HG03097 (cell line): ENCODE measurements around the gene DUSP5.

Experiments
- ATAC-seq: cut with Tn5 transposase; IDR thresholded peaks from one replicate; pipeline ENCODE4 v1.9.1; 2021; ENCODE audit not compliant: unreplicated experiment, low FRiP score

Gene DUSP5

GRCh38 chr10:110535958-110536891 lies 38.5 kb downstream of the DUSP5 start:
- peak; percentile 83 for ATAC-seq

GRCh38 chr10:110539091-110539490 lies 41.4 kb downstream of the DUSP5 start:
- ATAC-seq: no peak

DNA sequence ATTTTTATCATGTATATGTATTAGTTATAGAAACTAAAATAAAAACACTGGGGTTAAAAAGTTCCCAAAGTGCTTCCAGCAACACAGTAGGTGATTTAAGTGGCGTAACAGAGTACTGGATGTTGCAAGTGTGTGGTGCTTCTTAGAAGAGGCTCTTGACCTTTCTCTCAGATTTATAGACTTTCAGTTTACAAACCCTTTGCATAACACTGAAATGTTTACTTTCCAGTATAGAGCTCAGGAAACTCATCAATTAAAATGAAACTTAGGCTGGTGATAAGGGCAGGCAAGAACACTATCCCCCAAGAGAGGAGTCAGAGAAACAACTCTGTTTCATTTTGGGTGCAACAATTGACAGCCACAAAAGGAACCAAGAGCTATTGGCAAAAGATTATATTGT lies 42.3 kb downstream of the DUSP5 start:
- ATAC-seq: no peak

GRCh38 chr10:110544958-110545537 lies 47.3 kb downstream of the DUSP5 start:
- ATAC-seq: no peak

DNA sequence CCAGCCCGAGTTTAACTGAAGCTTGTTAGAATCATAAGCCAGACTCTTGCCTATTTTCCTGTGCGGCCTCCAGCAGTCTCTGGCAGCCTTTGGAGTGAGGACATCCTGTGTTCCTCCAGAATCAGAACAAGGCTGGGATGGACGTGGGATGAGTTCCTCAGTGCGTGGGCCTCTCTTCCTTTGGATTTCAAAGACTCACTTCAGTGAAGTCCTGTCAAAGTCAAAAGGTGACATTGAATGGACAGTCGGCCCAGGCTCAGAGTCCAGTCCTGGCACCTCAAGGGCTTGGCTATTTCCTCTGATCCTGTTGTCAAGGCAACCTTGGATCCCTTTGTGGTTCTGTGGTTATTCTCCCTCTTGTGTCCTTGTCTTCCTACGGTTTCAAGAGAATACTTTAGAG lies 48.4 kb downstream of the DUSP5 start:
- ATAC-seq: no peak

GRCh38 chr10:110546499-110547110 lies 48.9 kb downstream of the DUSP5 start:
- no peak for ATAC-seq

GRCh38 chr10:110547139-110547761 lies 49.5 kb downstream of the DUSP5 start:
- ATAC-seq: no peak

DNA sequence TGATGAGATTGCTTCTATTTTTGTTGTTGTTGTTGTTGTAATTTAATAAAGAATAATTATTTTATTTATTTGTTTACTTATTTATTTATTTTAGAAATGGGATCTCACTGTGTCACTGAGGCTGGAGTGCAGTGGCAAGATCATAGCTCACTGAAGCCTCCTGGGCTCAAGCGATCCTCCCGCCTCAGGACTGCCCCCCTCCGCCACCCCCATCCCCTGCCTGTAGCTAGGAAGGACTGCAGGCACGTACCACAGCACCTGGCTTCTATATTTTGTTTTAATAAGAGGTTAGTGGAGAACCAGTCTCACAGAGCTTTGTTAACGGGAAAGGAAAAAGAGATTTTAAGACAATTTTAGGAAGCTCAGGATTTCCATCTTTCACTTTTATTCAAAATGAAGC lies 50.3 kb downstream of the DUSP5 start:
- no peak for ATAC-seq

DNA sequence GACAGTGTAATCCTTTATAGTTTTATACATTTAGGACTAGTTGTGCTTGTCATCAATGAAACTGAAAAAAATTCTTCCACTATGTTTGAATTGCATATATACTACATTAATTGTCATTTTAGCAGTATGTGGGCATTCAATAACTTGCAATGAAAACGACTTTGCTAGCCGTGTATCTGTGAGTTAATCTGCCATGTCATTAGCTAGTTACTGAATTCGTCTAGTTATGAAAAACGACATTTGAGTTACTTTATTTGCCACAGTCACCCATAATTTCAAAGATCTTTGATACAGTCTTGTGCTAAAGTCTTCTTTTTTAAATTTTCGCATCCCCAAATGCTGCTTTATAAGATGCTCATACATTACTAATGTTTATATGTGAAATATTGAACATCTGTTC lies 51.5 kb downstream of the DUSP5 start:
- no peak for ATAC-seq

DNA sequence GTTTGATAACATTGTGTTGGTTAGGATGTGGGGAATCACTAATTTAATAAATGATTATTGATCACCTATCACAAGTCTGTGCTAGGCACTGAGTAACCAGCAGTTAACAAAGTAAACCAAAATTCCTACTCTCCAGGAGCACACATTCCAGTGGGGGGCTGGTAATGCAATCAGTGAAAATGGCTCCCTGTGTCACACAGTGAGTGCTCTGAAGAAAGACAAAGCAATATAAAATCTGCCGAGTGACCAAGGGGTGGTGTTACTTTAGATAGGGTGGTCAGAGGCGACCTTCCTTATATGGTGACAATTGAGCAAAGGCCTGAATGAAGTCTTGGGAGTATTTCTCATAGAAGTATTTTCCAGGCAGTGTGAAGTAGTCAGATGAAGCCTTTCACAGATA lies 56.2 kb downstream of the DUSP5 start:
- no peak for ATAC-seq

DNA sequence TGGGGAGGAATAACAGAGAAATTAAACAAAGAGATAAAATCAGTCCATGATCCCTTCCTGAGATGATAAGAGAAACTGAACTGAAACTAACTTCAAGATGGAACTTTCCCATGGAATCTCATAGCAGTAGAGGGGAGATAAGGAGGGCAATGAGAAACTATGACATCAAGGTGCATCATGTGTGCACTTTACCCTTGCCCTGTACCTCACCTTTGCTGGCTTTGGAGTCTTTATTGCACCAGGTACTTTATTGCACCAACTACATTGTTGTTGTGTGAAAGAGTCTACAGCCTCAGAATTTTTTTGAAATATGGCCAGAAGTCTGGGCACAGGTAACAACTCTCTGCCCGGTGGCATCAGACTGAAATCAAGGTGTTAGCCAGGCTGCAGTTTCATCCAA lies 58.6 kb downstream of the DUSP5 start:
- no peak for ATAC-seq

GRCh38 chr10:110556969-110557601 lies 59.4 kb downstream of the DUSP5 start:
- peak; percentile 76 for ATAC-seq

DNA sequence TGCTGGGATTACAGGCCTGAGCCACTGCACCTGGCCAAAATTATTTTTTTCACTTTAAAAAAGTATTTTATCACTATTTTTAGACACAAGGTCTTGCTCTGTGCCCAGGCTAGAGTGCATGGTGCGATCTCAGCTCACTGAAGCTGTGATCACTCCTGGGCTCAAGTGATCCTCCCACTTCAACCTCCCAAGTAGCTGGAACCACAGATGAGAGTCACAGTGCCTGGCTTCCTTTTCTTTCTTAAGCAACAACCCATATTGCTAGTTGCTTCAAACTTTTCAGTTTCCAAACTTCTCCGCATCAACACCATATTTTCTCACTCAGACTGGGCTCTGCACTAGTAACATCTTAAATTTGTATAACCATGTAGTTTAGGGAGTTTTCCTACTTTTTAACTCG lies 60.3 kb downstream of the DUSP5 start:
- no peak for ATAC-seq

DNA sequence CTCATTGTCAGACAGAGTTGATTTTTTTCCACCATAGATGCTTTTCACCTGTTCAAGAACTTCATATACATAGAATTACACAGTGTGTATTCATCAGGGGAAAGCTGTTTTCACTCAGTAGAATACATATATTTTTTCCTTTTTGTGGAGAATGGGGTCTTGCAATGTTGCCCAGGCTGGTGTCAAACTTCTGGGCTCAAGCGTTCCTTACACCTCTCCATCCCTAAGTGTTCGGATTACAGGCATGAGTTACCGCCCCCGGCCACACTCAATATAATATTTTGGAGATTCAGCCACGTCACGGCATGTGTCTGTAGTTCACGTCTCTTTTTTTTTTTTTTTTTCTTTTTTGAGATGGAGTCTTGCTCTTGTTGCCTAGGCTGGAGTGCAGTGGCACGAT lies 62.3 kb downstream of the DUSP5 start:
- ATAC-seq: no peak
